Heart left ventricle (tissue), 13 donors: ENCODE data around the gene VRK2.
"Not testable (repeated sequence)": the region's sequence is repeated elsewhere in the genome, so short reads cannot be mapped to it uniquely, and the experiment has no call there.

Experiments
- POLR2A ChIP-seq, 2 donors: fragments of 450-650 bp; IDR thresholded peaks; one replicate each; pipeline ENCODE4 v1.6.1; 2017; ENCODE audit warnings: antibody characterized with exemption in 2 of 2, mild to moderate bottlenecking in 2 of 2, moderate library complexity in 2 of 2
- TF ChIP-seq, protein P1 (sequence below), 12 donors: fragments of 200-600 bp; sonication (generic) in 4 of 12; IDR thresholded peaks; one replicate each; pipeline versions ENCODE4 v1.5.0 to v1.8.0; 2018 to 2022; ENCODE audit warnings: antibody characterized with exemption in 12 of 12, mild to moderate bottlenecking in 5 of 12
- donor health status: ischemic (EF 13 %, LVEDD 7.1; RV severe dilation, severe dysfunction).
- donor health status: DM: no; HTN: yes; CAD: no.
- donor health status: DM: no; HTN: no; CAD: no.
- donor health status: ischemic (EF 25% LVEDD 6.9; RV normal size, moderate dysfunction).
- donor health status: ischemic (EF 25% LVEDD 5.7; RV mildly dilated, moderate dysfunction).
- donor health status: ischemic (EF 35%, LVEDD 5.7; RV mildly dilated, moderate dysfunction).
- donor health status: nonischemic (EF 11% LVEDD 7.7; RV severe dilation, severe dysfunction).
- donor health status: DM: yes; HTN: yes; CAD: no.
- donor health status: PGD.
- donor health status: ischemic (EF 29% LVEDD 5.4; RV normal size, mild dysfunction).
- donor health status: nonischemic (EF 23%, LVEDD 6.1; RV moderate dilation, normal function).

DNA sequence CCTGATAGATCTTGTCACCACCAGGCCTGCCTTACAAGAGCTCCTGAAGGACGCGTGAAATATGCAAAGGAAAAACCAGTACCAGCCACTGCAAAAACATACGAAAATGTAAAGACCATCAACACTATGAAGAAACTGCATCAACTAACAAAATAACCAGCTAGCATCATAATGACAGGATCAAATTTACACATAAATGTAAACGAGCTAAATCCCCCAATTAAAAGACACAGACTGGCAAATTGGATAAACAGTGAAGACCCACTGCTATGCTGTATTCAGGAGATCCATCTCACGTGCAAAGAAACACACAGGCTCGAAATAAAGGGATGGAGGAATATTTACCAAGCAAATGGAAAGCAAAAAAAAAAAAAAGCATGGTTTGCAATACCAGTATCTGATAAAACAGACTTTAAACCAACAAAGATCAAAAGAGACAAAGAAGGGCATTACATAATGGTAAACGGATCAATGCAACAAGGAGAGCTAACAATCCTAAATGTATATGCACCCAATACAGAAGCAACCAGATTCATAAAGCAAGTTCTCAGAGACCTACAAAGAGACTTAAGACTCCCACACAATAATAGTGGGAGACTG lies 123.8 kb downstream of the VRK2 start:
- TF ChIP-seq POLR2A (IDR thresholded peaks at IDR 0.05), result not testable (repeated sequence)
- TF ChIP-seq, protein P1, sequence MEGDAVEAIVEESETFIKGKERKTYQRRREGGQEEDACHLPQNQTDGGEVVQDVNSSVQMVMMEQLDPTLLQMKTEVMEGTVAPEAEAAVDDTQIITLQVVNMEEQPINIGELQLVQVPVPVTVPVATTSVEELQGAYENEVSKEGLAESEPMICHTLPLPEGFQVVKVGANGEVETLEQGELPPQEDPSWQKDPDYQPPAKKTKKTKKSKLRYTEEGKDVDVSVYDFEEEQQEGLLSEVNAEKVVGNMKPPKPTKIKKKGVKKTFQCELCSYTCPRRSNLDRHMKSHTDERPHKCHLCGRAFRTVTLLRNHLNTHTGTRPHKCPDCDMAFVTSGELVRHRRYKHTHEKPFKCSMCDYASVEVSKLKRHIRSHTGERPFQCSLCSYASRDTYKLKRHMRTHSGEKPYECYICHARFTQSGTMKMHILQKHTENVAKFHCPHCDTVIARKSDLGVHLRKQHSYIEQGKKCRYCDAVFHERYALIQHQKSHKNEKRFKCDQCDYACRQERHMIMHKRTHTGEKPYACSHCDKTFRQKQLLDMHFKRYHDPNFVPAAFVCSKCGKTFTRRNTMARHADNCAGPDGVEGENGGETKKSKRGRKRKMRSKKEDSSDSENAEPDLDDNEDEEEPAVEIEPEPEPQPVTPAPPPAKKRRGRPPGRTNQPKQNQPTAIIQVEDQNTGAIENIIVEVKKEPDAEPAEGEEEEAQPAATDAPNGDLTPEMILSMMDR (IDR thresholded peaks at IDR 0.05), result not testable (repeated sequence)
